RCC 7860 (cell line): ENCODE results near the gene LSM6.
A peak's percentile ranks its signal among the peaks of the same experiment; 100 is the strongest.

Experiments
- DNase-seq: peaks from one replicate; pipeline ENCODE4 v3.0.0-alpha.2; 2015; ENCODE audit warnings: low spot score
- FAIRE-seq: peaks from 2 replicates; lab custom pipeline; 2012; peaks lifted over from hg19 to GRCh38; lab: Jason Lieb, UNC

Gene LSM6

DNA sequence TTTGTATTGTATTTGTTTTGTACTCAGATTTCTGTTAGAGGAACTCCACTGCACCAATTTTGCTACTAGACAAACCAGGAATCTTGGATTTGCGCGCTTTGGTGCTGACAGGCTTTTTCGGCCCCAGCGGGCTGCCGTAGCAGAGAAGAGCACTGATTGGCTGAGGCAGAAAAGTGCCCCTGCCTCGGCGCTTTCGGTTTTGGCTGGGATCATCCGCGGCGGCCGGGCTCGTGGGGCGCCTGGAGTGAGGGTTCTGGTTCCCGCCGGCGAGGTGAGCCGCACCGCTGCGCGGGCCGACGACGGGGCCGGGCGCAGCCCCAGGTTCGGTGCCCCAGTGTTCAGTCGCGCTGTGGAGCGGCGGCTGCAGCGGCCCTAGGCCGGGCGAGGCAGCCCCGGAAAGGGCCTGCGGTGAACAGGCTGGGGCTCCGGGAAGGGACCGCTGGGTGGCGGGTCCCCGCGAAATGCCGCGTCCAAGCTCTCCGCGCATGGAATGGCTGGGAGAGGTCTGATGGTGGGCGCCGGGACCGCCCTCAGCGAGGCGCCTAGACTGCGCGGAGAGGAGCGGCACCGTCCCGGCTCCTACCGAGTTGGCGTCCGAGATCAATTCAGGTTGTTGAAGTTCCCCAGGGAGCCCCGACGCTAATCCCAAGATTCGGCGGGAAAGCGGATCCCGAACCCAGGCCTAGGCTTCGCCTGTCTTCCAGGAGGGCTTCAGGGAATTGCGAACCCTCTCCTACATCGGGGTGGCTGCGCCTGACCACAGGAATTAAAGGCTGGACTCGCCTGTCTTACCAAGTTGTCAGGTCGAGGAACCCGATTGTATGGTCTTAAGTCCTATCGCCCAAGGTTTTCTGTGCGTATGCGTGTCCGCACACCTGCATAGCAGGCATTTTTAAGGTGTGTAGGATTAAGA, at the start of gene LSM6:
Gene LSM6, plus strand, starts transcription at position 178 of the 913 bp plus-strand sequence. CDS start 7,204 bp downstream, outside the sequence.
- DNase-seq (peak; percentile 61), FAIRE-seq (no peak)

DNA sequence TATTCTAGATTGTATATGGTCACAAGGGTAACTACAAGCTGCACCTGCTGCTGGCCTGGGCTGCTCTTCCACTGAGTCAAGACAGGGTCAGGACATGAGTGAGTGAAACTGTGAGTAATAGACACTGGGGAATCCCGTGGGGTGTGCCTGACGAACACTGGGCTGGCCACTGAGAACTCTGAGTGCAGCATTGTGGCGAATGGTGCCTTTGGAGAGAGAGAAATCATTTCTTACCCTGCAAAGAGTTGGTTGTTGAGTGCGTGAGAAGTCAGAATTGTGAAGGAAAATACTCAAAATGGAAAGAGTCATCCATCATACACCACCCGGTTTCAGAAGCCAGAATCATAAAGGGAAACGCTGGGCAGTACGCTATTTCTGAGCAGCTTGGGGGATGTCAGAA, 43.1 kb upstream of the LSM6 start:
- no peak for DNase-seq
- no peak for FAIRE-seq

DNA sequence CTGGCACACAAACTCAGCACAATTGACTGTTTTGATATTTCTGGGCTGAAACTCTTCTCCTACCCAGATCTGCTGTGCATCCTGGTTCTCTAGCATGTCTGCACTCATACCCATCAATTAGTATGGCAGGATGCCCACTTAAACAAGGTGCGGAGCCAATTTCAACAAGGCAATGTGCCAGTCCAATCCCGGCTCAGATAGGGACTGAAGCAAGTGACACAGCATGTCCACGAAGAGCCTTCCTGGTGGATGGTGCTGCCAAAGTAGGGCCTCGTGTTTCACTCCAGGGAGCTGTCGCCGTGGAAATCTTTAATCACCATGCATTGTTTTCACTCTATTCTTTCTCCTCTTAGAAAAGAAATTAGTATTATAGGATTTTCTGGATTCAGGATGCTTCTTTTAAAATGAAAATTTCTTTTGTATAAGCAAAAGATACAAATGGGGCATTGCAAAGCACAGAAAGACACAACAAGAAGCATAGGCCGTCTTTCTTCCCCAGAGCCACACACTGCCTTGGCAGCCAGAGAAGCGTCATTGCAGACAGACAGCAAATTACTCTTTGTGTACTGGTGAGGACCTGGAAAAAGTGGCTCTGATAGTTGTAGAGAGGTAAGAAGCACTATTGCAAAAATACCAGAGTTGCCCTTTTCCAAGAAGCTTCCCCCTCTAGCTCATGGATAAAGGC, 40.6 kb upstream of the LSM6 start:
- FAIRE-seq (no peak), DNase-seq (no peak)

GRCh38 chr4:146135941-146136340, 39.6 kb upstream of the LSM6 start:
- FAIRE-seq, result no peak
- no peak for DNase-seq

DNA sequence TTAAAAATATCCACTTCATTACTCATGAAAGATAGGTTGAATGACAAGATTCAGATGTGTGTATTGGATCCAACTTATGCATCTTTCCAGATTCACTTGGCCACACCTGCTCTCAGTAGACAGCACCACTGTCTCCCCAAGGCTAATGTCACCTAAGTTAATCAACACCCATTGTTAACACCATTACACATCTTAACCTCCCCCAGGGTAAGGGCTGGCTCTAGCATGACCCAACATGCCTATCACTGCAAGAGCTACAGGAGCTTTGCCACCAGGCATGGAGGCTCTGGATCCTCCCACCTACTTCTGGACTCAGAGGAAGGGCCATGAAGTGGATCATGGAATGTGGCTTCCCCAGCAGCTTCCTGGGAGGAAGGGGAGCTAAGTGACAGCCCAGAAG, 32.8 kb upstream of the LSM6 start:
- no peak for DNase-seq
- FAIRE-seq, result no peak

DNA sequence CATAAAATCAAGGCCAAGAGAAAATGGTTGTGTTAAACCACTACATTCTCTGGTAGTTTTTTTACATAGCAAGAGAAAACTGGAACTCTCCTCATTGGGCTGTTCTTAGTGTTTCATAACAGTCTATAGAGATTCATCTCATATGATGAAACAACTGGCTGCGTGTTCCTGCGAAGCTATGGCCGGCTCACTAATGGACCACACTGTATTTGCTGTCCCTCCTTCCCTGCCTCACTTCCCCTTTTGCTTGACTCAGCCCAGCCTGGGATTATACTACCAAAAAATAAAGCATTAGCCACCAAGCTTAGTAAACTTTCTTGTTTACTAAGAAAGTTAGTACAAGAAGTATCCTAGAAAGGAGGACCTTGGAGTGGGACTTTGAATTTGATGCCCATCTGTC, 31.6 kb upstream of the LSM6 start:
- no peak for DNase-seq
- FAIRE-seq, result no peak

DNA sequence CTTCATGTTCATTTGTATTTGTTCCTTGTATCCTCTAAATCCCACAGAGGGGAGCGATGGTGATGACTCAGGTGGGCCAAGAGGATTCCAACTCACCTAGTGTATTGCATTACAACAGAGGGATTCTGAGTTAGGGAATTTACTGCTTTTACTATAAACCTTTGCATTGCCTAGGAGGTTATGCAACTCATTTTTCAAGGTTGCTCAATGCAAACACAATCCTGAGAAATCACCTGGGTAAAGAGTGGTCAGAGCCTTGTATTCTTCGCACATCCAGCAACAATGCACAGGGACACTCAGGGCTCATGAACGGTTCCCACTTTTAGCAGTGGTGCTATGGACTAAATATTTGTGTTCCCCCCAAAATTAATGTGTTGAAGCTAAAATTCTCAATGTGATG, 28.6 kb upstream of the LSM6 start:
- FAIRE-seq (no peak), DNase-seq (no peak)

DNA sequence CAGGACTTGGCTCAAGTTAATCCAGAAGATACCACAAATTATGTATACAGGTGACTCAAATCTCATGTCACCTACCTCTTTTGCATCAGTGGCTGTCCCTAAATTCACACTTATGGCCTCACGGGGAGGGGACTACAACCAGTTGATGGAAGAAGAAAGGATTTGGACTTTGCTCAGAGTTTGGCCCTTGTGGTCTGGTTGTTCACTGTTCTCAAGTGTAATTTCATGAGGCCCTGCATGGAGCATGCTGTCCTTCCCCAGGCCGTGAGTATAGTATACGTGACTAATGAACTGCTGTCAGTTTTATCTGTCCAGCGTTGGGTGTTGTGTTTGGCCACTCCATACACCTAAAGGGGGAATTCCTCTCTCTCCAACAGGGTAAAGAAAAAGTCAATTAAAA, 27.5 kb upstream of the LSM6 start:
- FAIRE-seq, result no peak
- DNase-seq, result no peak

DNA sequence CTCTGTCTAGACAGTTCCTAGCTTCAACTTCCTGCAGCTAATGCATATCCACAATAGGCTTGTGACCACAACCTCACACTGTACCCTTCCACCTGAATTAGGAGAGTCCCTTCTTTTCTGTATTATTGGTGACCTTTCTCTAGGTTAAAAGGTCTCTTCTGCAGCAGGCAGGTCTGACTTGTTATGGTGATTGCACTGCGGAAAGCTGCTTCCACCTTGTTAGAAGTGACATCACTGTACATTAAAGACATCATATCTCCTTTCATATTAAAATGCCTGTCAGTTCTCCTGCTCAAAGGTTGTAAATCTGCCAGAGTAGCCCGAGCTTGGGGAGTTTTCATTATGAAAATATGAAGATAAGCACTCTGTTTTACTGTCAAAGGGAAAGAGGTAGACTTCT, 21.5 kb upstream of the LSM6 start:
- DNase-seq, result no peak

DNA sequence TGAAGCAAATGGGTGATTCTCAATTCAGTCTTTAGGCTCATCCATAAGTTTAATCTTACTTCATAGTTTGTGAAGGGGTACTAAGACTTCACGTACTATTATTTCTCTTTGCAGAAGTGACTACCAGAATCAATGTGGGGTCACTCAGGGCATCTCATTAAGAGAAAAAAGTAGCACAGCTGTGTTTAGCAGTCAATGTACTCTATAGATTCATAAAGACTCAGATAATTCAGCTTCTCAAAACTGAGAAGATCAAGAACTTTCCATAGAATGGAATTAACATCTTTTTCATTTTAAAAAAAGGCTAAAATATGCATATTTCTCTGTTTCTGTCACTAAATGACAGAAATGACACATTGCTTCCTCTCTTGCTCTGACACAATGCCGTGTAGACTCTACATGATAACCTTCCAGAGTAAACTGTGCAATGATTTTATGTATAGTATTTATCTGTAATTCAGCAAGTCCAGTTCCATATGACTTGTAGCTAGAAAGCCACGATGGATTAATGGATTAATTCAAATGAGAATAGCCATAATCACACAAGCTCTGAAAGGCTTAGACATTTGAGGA, 20.3 kb upstream of the LSM6 start:
- FAIRE-seq (no peak), DNase-seq (no peak)

More for the DNA sequence above, 21.5 kb upstream of the LSM6 start:
- no peak for FAIRE-seq

DNA sequence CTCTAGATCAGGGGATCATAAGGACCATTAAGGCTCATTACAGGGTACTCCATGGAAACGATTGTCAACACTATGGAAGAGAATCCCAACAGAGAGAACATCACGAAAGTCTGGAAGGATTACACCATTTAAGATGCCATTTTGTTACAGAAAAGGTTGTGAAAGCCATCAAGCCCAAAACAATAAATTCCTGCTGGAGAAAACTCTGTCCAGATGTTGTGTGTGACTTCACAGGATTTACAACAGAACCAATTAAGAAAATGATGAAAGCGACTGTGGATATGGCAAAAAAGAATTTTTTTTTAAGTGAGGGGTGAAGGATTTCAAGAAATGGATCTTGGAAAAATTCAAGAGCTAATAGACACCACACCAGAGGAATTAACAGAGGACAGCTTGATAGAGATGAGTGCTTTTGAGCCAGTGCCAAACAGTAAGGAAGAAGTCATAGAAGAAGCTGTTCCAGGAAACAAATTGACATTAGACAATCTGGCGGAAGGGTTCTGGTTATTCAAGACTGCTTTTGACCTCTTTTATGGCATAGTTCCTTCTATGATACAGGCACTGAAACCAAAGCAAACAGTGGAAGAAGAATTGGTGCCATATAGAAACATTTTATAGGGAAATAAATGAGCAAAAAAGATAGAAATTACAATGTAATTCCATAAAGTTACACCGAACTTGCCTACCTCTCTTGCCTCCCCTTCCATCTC, 17.3 kb upstream of the LSM6 start:
- FAIRE-seq, result no peak
- no peak for DNase-seq

GRCh38 chr4:146159384-146160058, 16.0 kb upstream of the LSM6 start:
- DNase-seq (no peak), FAIRE-seq (no peak)

- FAIRE-seq, result no peak
- DNase-seq, result no peak
These were observed 14.3 kb upstream of the LSM6 start for GRCh38 chr4:146161243-146161642.

GRCh38 chr4:146165221-146165620, 10.3 kb upstream of the LSM6 start:
- FAIRE-seq, result no peak
- no peak for DNase-seq

DNA sequence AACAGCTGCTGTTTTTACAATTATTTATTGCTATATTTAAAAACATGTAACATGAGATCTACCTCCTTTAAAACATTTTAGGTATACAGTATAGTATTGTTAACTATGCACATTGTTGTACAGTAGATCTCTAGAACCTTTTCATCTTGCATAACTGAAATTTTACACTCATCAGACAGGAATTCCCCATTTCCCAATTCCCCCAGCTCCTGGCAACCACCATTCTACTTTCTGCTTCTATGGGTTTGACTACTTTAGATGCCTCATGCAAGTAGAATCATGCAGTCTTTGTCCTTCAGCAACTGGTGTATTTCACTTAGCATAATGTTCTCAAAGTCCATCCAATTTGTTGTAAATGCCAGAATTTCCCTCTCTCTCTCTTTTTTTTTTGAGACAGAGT, 9.7 kb upstream of the LSM6 start:
- FAIRE-seq (no peak), DNase-seq (peak; percentile 4)

DNA sequence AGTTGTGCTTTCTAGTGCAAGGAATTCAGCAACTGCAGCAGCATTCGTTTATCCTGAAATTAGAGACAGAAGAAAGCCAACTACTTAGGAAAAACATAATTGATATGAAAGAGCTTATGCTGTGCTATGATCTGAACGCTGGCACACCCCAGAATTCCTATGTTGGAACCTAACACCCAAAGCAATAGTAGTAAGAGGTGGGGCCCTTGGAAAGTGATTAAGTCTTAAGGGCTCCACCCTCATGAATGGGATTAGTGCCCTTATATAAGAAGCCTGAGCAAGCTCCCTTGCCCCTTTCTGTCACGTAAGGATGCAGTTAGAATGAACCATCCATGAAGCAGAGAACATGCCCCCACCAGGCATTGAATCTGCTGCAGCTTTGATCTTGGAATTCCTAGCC, 5.4 kb upstream of the LSM6 start:
- FAIRE-seq, result no peak
- DNase-seq, result no peak

GRCh38 chr4:146176891-146177290, 1.4 kb downstream of the LSM6 start:
- FAIRE-seq (no peak), DNase-seq (no peak)

DNA sequence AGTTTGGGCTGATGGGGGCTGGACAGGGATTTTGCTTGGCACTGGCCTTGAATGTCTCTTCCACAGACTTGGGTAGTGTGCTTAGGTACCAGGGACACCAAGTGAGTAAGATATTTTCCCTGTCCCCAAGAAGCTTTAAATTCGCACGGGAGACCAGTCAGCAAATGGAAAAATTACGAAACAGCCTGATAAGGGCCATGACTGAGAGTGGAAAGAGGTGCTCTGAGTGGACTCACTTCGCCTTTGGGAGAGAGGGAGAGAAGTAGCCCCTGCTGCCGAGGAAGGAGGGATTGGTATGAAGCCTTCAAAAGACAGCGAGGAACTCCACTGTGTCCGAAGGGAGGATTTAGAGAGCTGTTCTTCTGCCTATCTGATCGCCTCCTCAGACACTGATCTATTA, 2.6 kb downstream of the LSM6 start:
- FAIRE-seq, result no peak
- no peak for DNase-seq

DNA sequence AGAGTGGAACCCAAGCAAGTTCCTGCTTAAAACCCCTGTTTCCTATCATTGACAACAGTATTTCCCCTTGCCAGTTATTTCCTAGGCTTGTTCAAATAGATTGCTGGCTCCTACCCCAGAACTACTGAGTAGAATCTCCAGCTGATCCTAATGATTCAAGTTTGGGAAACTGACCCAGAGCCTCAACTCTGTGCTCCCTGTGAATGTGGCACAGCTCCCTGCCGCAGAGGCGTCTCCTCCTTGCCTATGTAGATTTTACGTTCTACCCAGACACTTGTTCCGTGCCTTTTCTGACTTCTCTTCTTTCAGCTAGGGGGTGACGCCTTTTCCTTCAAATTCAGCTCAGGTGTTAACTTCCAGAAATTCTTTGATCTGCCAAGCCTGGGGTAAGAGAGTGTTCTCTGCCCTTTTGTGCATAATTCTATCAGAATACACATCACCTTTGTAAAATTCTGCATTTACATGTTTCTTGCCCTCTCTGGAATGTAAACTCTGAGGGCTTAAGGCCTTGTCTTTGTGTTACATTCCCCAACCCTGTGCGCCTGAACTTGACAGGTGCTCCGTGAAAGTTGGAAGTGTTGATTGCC, 4.4 kb downstream of the LSM6 start:
- DNase-seq (no peak), FAIRE-seq (no peak)

DNA sequence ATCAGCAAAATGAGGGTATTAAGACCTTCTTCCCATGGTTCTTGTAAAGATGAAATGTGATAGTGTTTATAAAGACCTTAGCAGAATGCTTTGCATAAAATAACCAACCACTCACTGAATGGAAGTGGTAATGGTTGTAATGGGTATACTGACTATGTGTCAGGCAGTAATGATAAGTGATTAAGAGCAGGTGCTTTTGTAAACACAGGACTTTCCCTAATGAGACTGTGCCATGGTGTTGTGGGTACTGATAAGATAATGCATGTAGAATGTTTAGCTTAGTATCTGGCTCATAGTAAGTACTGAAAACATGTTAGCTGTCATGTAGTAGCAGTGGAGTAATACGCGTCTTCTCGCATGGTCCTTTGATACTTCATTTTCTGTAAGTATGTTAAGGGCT, 6.9 kb downstream of the LSM6 start:
- DNase-seq (no peak), FAIRE-seq (no peak)
